Thyroid gland (tissue), 4 donors: ENCODE data around the gene ZBTB7C.

Source experiments
- POLR2A ChIP-seq, 2 donors: fragments of 450-650 bp; IDR thresholded peaks; one replicate each; pipeline ENCODE4 v1.6.1; 2017; ENCODE audit warnings: antibody characterized with exemption in 2 of 2, mild to moderate bottlenecking in 2 of 2, moderate library complexity in 1 of 2
- TF ChIP-seq, protein P1 (sequence below), 6 experiments: fragments of 200-600 bp in 3 of 6; fragments of 450-650 bp in 3 of 6; sonication (generic) in 3 of 6; IDR thresholded peaks; one replicate each; pipeline ENCODE4 v1.5.1; 2016 to 2019; ENCODE audit warnings: antibody characterized with exemption in 6 of 6, mild to moderate bottlenecking in 2 of 6, inconsistent platforms in 1 of 6, moderate library complexity in 1 of 6

- TF ChIP-seq, protein P1, sequence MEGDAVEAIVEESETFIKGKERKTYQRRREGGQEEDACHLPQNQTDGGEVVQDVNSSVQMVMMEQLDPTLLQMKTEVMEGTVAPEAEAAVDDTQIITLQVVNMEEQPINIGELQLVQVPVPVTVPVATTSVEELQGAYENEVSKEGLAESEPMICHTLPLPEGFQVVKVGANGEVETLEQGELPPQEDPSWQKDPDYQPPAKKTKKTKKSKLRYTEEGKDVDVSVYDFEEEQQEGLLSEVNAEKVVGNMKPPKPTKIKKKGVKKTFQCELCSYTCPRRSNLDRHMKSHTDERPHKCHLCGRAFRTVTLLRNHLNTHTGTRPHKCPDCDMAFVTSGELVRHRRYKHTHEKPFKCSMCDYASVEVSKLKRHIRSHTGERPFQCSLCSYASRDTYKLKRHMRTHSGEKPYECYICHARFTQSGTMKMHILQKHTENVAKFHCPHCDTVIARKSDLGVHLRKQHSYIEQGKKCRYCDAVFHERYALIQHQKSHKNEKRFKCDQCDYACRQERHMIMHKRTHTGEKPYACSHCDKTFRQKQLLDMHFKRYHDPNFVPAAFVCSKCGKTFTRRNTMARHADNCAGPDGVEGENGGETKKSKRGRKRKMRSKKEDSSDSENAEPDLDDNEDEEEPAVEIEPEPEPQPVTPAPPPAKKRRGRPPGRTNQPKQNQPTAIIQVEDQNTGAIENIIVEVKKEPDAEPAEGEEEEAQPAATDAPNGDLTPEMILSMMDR (IDR thresholded peaks at IDR 0.05): no peak
- no peak for TF ChIP-seq POLR2A (IDR thresholded peaks at IDR 0.05)
These were observed 70.3 kb downstream of the ZBTB7C start for GRCh38 chr18:48338915-48339314.
